GM20431 (cell line): ENCODE measurements around the gene EID1.
"Not testable (repeated sequence)": the region's sequence is repeated elsewhere in the genome, so short reads cannot be mapped to it uniquely, and the experiment has no call there.

Experiments used
- in situ Hi-C: fragments of 300-500 bp; cut with MseI, MboI; formaldehyde crosslinking; loops from one replicate; pipeline ENCODE4 v1.15.0; 2020; ENCODE audit warnings: low sequenced_read_pairs; ENCODE audit not compliant: unreplicated experiment

EID1 gene

GRCh38 chr15:48899793-48900192 is 21.9 kb downstream of the EID1 start:
- in situ Hi-C loops, result no loop called here

- in situ Hi-C loops, result no loop called here
Measured at GRCh38 chr15:48904758-48905157, 26.8 kb downstream of the EID1 start.

GRCh38 chr15:48905216-48905615 is 27.3 kb downstream of the EID1 start:
- in situ Hi-C loops, result no loop called here

GRCh38 chr15:48905847-48906246 is 27.9 kb downstream of the EID1 start:
- in situ Hi-C loops, result no loop called here

GRCh38 chr15:48909313-48909712 is 31.4 kb downstream of the EID1 start:
- in situ Hi-C loops, result not testable (repeated sequence)

- in situ Hi-C loops, result not testable (repeated sequence)
Measured at GRCh38 chr15:48910554-48910953, 32.6 kb downstream of the EID1 start.

- in situ Hi-C loops, result no loop called here
Measured at GRCh38 chr15:48913141-48913540, 35.2 kb downstream of the EID1 start.

GRCh38 chr15:48914717-48915116 is 36.8 kb downstream of the EID1 start:
- in situ Hi-C loops, result no loop called here

- in situ Hi-C loops, result no loop called here
Measured at GRCh38 chr15:48915861-48916260, 37.9 kb downstream of the EID1 start.

- in situ Hi-C loops, result no loop called here
Measured at GRCh38 chr15:48916721-48917120, 38.8 kb downstream of the EID1 start.

GRCh38 chr15:48922046-48922445 is 44.1 kb downstream of the EID1 start:
- in situ Hi-C loops, result no loop called here

GRCh38 chr15:48924528-48925393 is 46.8 kb downstream of the EID1 start:
- in situ Hi-C loops, result no loop called here

- in situ Hi-C loops, result no loop called here
Measured at GRCh38 chr15:48925714-48926223, 47.8 kb downstream of the EID1 start.

GRCh38 chr15:48928877-48929538 is 51.1 kb downstream of the EID1 start:
- in situ Hi-C loops, result no loop called here

- in situ Hi-C loops, result no loop called here
Measured at GRCh38 chr15:48929661-48930060, 51.7 kb downstream of the EID1 start.
